ENCODE results near the gene UMAD1. TPM values are rescaled to one million over a fixed set of nuclear protein-coding genes. Genes with fewer than 3 reads are reported as not detected.

UMAD1 gene
- total and polyA plus RNA-seq, 2 donors (not counting 3 experiments of a cell fraction or from before 2014, with no cell fraction given), result 5.6 to 6.6 TPM

GRCh38 chr7:7858559-7858958, 218.0 kb downstream of the UMAD1 start:
- peak overlapping the region; percentile 41 for H3K27ac ChIP-seq (ENCODE audit: insufficient read depth, low read depth, low read length)
- peak; percentile 70 for FAIRE-seq
- no TSS peak for BruUV-seq (replicated peaks)
- H3K9me3 ChIP-seq (replicated peaks; ENCODE audit: control insufficient read depth, insufficient read depth, low read length), result peaks cover 2% of the 10 kb centered on the region
- peak; percentile 52 for DNase-seq (ENCODE audit: low read depth, low spot score)
- intact Hi-C loops (cut with micrococcal nuclease), result no loop called here
- no peak overlapping the region for H3K4me3 ChIP-seq (replicated peaks in 1 of 3; ENCODE audit: insufficient read depth in 1 of 3, low read depth in 1 of 3, low read length in 3 of 3)
- POLR2A ChIA-PET, result no interaction called here
- no peaks in the 10 kb centered on the region for H3K27me3 ChIP-seq (ENCODE audit: control insufficient read depth in 2 of 2, insufficient read depth in 2 of 2, low read length in 2 of 2)
- CTCF ChIA-PET, result interaction anchor here (0.6 to 1.6 kb wide), 2 partner anchors 22 to 178 kb away, joined by 3 to 6 read pairs; no protein-coding TSS in a partner anchor
- H3K79me2 ChIP-seq (ENCODE audit: control insufficient read depth, insufficient read depth, low read length), result no peaks in the 10 kb centered on the region
- TF ChIP-seq CTCF (IDR thresholded peaks at IDR 0.05; ENCODE audit: extremely low read depth in 1 of 2, insufficient read depth in 1 of 2, low read depth in 1 of 2, low read length in 2 of 2) (no peak), MAX (IDR thresholded peaks at IDR 0.05; ENCODE audit: insufficient read depth, insufficient read length) (no peak), POLR2AphosphoS5 (IDR thresholded peaks at IDR 0.05; ENCODE audit: insufficient read depth, low read depth, low read length) (peak; percentile 17)
- H3K9ac ChIP-seq (replicated peaks; ENCODE audit: extremely low read depth, insufficient read depth, low read length), result no peak overlapping the region
- H4K20me1 ChIP-seq (replicated peaks; ENCODE audit: control insufficient read depth, extremely low read depth, insufficient read depth, low read length), result no peaks in the 10 kb centered on the region
- H3K4me1 ChIP-seq (ENCODE audit: control insufficient read depth, extremely low read depth, insufficient read depth, low read length), result peaks cover 21% of the 10 kb centered on the region
- H3K9me1 ChIP-seq (replicated peaks; ENCODE audit: control insufficient read depth, extremely low read depth, insufficient read depth, low read length), result no peaks in the 10 kb centered on the region
- peak overlapping the region; percentile 73 for H2AFZ ChIP-seq (ENCODE audit: low read depth, low read length)
- dilution Hi-C loops (cut with MboI; ENCODE audit: extremely low pct_ligation_motif_present, low sequenced_read_pairs), result no loop called here
- no peaks in the 10 kb centered on the region for H3K36me3 ChIP-seq (ENCODE audit: control insufficient read depth in 2 of 2, extremely low read depth in 1 of 2, insufficient read depth in 2 of 2, low read length in 2 of 2)
- H3K4me2 ChIP-seq (ENCODE audit: insufficient read depth, low read length), result peak overlapping the region; percentile 52

- no peak for DNase-seq (ENCODE audit: low read depth, low spot score)
- no TSS peak for BruUV-seq (replicated peaks)
- Histone ChIP-seq H3K27ac (ENCODE audit: insufficient read depth, low read depth, low read length) (no peak overlapping the region), H3K36me3 (ENCODE audit: control insufficient read depth in 2 of 2, extremely low read depth in 1 of 2, insufficient read depth in 2 of 2, low read length in 2 of 2) (no peaks in the 10 kb centered on the region), H3K9me3 (replicated peaks; ENCODE audit: control insufficient read depth, insufficient read depth, low read length) (peaks cover 2% of the 10 kb centered on the region), H3K9me1 (replicated peaks; ENCODE audit: control insufficient read depth, extremely low read depth, insufficient read depth, low read length) (no peaks in the 10 kb centered on the region), H3K4me1 (ENCODE audit: control insufficient read depth, extremely low read depth, insufficient read depth, low read length) (peaks cover 21% of the 10 kb centered on the region), H3K4me2 (ENCODE audit: insufficient read depth, low read length) (no peak overlapping the region), H3K9ac (replicated peaks; ENCODE audit: extremely low read depth, insufficient read depth, low read length) (no peak overlapping the region), H3K79me2 (ENCODE audit: control insufficient read depth, insufficient read depth, low read length) (no peaks in the 10 kb centered on the region), H3K27me3 (ENCODE audit: control insufficient read depth in 2 of 2, insufficient read depth in 2 of 2, low read length in 2 of 2) (no peaks in the 10 kb centered on the region), H4K20me1 (replicated peaks; ENCODE audit: control insufficient read depth, extremely low read depth, insufficient read depth, low read length) (no peaks in the 10 kb centered on the region), H2AFZ (ENCODE audit: low read depth, low read length) (no peak overlapping the region), H3K4me3 (replicated peaks in 1 of 3; ENCODE audit: insufficient read depth in 1 of 3, low read depth in 1 of 3, low read length in 3 of 3) (no peak overlapping the region)
- TF ChIP-seq POLR2A (IDR thresholded peaks at IDR 0.05; ENCODE audit: low read depth, low read length), result no peak
- TF ChIP-seq GATA2 (IDR thresholded peaks at IDR 0.05; ENCODE audit: insufficient read depth, insufficient read length, low read depth, low read length), result no peak
- TF ChIP-seq MYC (IDR thresholded peaks at IDR 0.05; ENCODE audit: low read depth, low read length), result no peak
- no peak for TF ChIP-seq MAX (IDR thresholded peaks at IDR 0.05; ENCODE audit: insufficient read depth, insufficient read length)
- no peak for TF ChIP-seq EZH2 (IDR thresholded peaks at IDR 0.05; ENCODE audit: borderline replicate concordance, low read depth, low read length, severe bottlenecking)
- TF ChIP-seq FOS (IDR thresholded peaks at IDR 0.05; ENCODE audit: borderline replicate concordance, insufficient read depth, low read length), result no peak
- TF ChIP-seq JUN (IDR thresholded peaks at IDR 0.05; ENCODE audit: borderline replicate concordance, insufficient read depth, insufficient read length, low read depth), result no peak
- TF ChIP-seq CTCF (IDR thresholded peaks at IDR 0.05; ENCODE audit: extremely low read depth in 1 of 2, insufficient read depth in 1 of 2, low read depth in 1 of 2, low read length in 2 of 2), result no peak
- TF ChIP-seq POLR2AphosphoS5 (IDR thresholded peaks at IDR 0.05; ENCODE audit: insufficient read depth, low read depth, low read length), result no peak
- intact Hi-C loops (cut with micrococcal nuclease) (no loop called here), dilution Hi-C loops (cut with MboI; ENCODE audit: extremely low pct_ligation_motif_present, low sequenced_read_pairs) (no loop called here)
- CTCF ChIA-PET, result no interaction called here
- FAIRE-seq, result no peak
- POLR2A ChIA-PET, result no interaction called here
These were observed 218.9 kb downstream of the UMAD1 start for GRCh38 chr7:7859411-7859810.
